Large intestine (tissue), 3 donors: ENCODE data around the gene CREB3L2. TPM values are rescaled to one million over a fixed set of nuclear protein-coding genes. Genes with fewer than 3 reads are reported as not detected.

Source experiments
- DNase-seq, 2 donors: peaks; one replicate each; pipeline versions ENCODE4 v3.0.0 to v3.0.0-alpha.2; 2013
- H3K27ac ChIP-seq: one replicate; pipeline ENCODE4 v1.5.1; 2013; ENCODE audit warnings: low read length
- H3K27me3 ChIP-seq: 2 replicates; pipeline ENCODE4 v1.6.1; 2013; ENCODE audit warnings: low read length; ENCODE audit not compliant: control insufficient read depth, insufficient read depth
- H3K36me3 ChIP-seq: 2 replicates; pipeline ENCODE4 v1.6.1; 2013; ENCODE audit warnings: low read length; ENCODE audit not compliant: control insufficient read depth, insufficient read depth
- H3K4me1 ChIP-seq: one replicate; pipeline ENCODE4 v1.6.1; 2013; ENCODE audit warnings: low read length; ENCODE audit not compliant: control insufficient read depth, insufficient read depth
- H3K4me3 ChIP-seq: one replicate; pipeline ENCODE4 v1.5.1; 2013; ENCODE audit warnings: low read length
- H3K9me3 ChIP-seq: one replicate; pipeline ENCODE4 v1.6.1; 2013; ENCODE audit warnings: mild to moderate bottlenecking, low read depth, low read length, moderate library complexity; ENCODE audit not compliant: control insufficient read depth
- WGBS: methylation state at CpG from one replicate; pipeline ENCODE4 v1.1.5; 2013; ENCODE audit warnings: low lambda C conversion rate; ENCODE audit not compliant: insufficient coverage; 5-methylcytosine and 5-hydroxymethylcytosine counted together
- polyA plus RNA-seq: library from polyadenylated mRNA; unstranded; fragments of 120-200 nt; gene quantifications from one replicate; pipeline ENCODE4 v1.2.1, GENCODE V29; 2013

CREB3L2 gene
- polyA plus RNA-seq, 1 donor = 49.3 TPM

GRCh38 chr7:137990251-137990941 is 11.5 kb downstream of the CREB3L2 start:
- Histone ChIP-seq H3K27me3 (no peaks in the 10 kb centered on the region), H3K36me3 (no peaks in the 10 kb centered on the region), H3K4me1 (peaks cover 35% of the 10 kb centered on the region), H3K27ac (peak overlapping the region; percentile 19), H3K4me3 (no peak overlapping the region), H3K9me3 (no peaks in the 10 kb centered on the region)
- WGBS = 83% methylated on average over 1 of the region's 5 CpGs
- DNase-seq = no peak

- Histone ChIP-seq H3K4me3 (no peak overlapping the region), H3K27me3 (no peaks in the 10 kb centered on the region), H3K9me3 (no peaks in the 10 kb centered on the region), H3K27ac (no peak overlapping the region), H3K36me3 (no peaks in the 10 kb centered on the region), H3K4me1 (peaks cover 42% of the 10 kb centered on the region)
- DNase-seq = no peak
- no CpG with 5 or more reads among the region's 4 CpGs for WGBS
Measured at GRCh38 chr7:137989590-137989989, 12.3 kb downstream of the CREB3L2 start.

DNA sequence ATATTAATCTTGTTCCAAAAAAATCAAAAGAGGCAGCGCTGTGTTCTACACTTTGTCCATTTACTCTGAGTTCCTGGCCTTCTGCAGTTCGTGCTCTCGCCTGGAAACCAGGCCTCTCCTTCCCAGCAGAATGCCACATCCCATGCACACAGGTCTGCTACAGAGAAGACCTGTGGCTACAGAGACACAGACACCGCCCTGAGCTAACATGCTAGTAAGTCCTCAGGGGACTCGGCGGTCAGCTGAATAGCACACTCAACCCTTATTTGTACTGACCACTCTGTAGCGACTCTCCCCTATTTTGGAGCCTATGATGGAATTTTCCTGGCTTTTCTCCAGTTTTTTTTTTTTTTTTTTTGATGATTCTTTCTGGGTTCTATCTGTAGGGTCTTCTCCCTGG is 12.8 kb downstream of the CREB3L2 start:
- H3K9me3 ChIP-seq = no peaks in the 10 kb centered on the region
- no peak overlapping the region for H3K4me3 ChIP-seq
- H3K4me1 ChIP-seq = peaks cover 46% of the 10 kb centered on the region
- no peaks in the 10 kb centered on the region for H3K36me3 ChIP-seq
- H3K27me3 ChIP-seq = no peaks in the 10 kb centered on the region
- peak overlapping the region; percentile 18 for H3K27ac ChIP-seq
- no peak for DNase-seq
- no CpG with 5 or more reads among the region's 7 CpGs for WGBS

- Histone ChIP-seq H3K4me1 (peaks cover 53% of the 10 kb centered on the region), H3K4me3 (no peak overlapping the region), H3K9me3 (no peaks in the 10 kb centered on the region), H3K27me3 (no peaks in the 10 kb centered on the region), H3K36me3 (peaks cover 1% of the 10 kb centered on the region), H3K27ac (peak overlapping the region; percentile 82)
- no peak for DNase-seq
- no CpG with 5 or more reads among the region's 4 CpGs for WGBS
Measured at GRCh38 chr7:137987968-137988367, 13.9 kb downstream of the CREB3L2 start.

GRCh38 chr7:137987563-137987962 is 14.3 kb downstream of the CREB3L2 start:
- peak overlapping the region; percentile 82 for H3K27ac ChIP-seq
- peaks cover 57% of the 10 kb centered on the region for H3K4me1 ChIP-seq
- H3K27me3 ChIP-seq = no peaks in the 10 kb centered on the region
- DNase-seq = no peak
- H3K9me3 ChIP-seq = no peaks in the 10 kb centered on the region
- H3K36me3 ChIP-seq = peaks cover 4% of the 10 kb centered on the region
- no peak overlapping the region for H3K4me3 ChIP-seq
- WGBS = no CpG with 5 or more reads among the region's 5 CpGs

DNA sequence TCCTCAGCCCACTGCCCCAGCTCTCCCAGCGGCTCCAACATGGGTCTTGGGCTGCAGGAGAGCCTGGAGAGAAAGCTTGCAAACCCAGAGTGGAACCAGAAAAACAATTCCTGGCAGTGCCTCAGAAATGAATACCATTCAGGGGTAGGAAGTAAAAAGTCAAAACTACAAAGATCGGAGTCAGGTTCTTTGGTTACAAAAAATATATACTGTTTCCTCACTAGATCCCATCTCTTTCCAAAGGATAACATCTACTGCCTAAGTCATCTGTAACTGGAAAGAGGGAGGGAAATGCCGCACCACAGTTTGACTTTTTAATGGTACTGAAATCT is 14.9 kb downstream of the CREB3L2 start:
- Histone ChIP-seq H3K27me3 (no peaks in the 10 kb centered on the region), H3K4me1 (peaks cover 55% of the 10 kb centered on the region), H3K27ac (peak overlapping the region; percentile 82), H3K4me3 (no peak overlapping the region), H3K36me3 (peaks cover 4% of the 10 kb centered on the region), H3K9me3 (peaks cover 3% of the 10 kb centered on the region)
- no CpG with 5 or more reads among the region's 3 CpGs for WGBS
- no peak for DNase-seq

GRCh38 chr7:137986252-137987017 is 15.5 kb downstream of the CREB3L2 start:
- Histone ChIP-seq H3K27me3 (no peaks in the 10 kb centered on the region), H3K36me3 (peaks cover 4% of the 10 kb centered on the region), H3K9me3 (peaks cover 3% of the 10 kb centered on the region), H3K27ac (peak overlapping the region; percentile 82), H3K4me1 (peaks cover 54% of the 10 kb centered on the region), H3K4me3 (no peak overlapping the region)
- WGBS = 76% methylated on average over 2 of the region's 14 CpGs
- peak; percentile 76 to 85 for DNase-seq

GRCh38 chr7:137985897-137986251 is 16.0 kb downstream of the CREB3L2 start:
- Histone ChIP-seq H3K27me3 (no peaks in the 10 kb centered on the region), H3K36me3 (peaks cover 4% of the 10 kb centered on the region), H3K9me3 (peaks cover 3% of the 10 kb centered on the region), H3K4me1 (peaks cover 54% of the 10 kb centered on the region), H3K27ac (peak overlapping the region; percentile 82), H3K4me3 (no peak overlapping the region)
- 100% methylated on average over 1 of the region's 3 CpGs for WGBS
- DNase-seq = no peak

- Histone ChIP-seq H3K36me3 (peaks cover 4% of the 10 kb centered on the region), H3K4me1 (peaks cover 54% of the 10 kb centered on the region), H3K9me3 (peaks cover 3% of the 10 kb centered on the region), H3K27ac (peak overlapping the region; percentile 82), H3K4me3 (no peak overlapping the region), H3K27me3 (no peaks in the 10 kb centered on the region)
- 100% methylated on average over 1 of the region's 8 CpGs for WGBS
- DNase-seq = no peak
Measured at GRCh38 chr7:137985253-137985896, 16.5 kb downstream of the CREB3L2 start.

DNA sequence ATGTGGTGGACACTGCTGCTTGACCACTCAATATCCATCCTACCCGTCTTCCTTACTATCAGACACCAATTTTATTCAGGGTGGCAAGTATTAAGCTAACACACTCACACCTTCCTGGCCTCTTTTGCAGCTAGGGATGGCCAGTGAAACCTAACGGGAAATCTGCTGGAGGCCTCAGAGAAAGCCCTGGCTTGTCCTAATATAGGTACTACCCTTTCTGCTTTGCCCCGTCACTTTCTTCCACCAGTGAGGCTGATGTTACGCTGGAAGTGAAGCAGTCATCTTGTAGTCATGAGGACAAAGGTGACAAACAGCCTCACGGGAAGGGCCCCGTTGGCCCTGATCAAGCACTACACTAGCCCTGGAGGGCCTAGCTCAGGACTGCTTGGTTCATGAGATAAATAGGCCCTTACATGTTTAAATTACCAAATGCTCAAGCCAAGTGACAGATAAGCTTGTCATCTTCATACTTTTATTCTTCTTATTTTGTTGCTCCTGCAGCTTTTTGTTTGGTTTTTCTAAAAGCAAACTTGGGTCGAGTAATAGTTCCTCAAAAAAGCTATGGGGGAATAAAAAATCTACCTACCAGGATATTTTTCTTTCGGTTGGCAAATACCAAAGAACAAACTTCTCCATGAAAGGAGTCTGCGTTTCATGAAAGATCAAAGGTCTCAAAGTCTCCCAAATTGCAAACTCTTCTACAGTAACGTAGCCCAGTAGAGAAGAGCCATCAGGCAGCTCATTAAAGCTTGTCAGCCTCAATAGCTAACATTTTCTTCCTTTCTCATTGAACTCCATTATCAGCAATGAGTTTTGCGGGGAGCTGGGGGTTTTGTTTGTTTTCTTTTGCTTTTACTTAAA is 17.5 kb downstream of the CREB3L2 start:
- H3K4me3 ChIP-seq = no peak overlapping the region
- peaks cover 54% of the 10 kb centered on the region for H3K4me1 ChIP-seq
- H3K27me3 ChIP-seq = no peaks in the 10 kb centered on the region
- peak overlapping the region; percentile 82 for H3K27ac ChIP-seq
- DNase-seq = peak in 1 of 2 donors; percentile 66
- H3K36me3 ChIP-seq = peaks cover 4% of the 10 kb centered on the region
- 73% methylated on average over 2 of the region's 11 CpGs for WGBS
- peaks cover 3% of the 10 kb centered on the region for H3K9me3 ChIP-seq
